IMR-90 (cell line): Measurements from ENCODE around the gene CSTB. TPM values are rescaled to one million over a fixed set of nuclear protein-coding genes. Genes with fewer than 3 reads are reported as not detected.

ENCODE experiments used
- ATAC-seq: fragments of 200-7000 bp; cut with Tn5 transposase; 2 replicates; pipeline ENCODE4 v1.9.1; 2020; ENCODE audit warnings: low read depth, mild to moderate bottlenecking, moderate library complexity
- BruUV-seq: library from RNA; stranded (reverse); fragments of 400-500 nt; replicated peaks from 2 replicates; lab custom pipeline; 2021; lab: Mats Ljungman, UMichigan
- CTCF ChIA-PET: fragments of 300-600 bp; formaldehyde crosslinking; extraction: SDS; loops from one replicate; lab custom pipeline; 2021; ENCODE audit warnings: antibody characterized with exemption; lab: Yijun Ruan, JAX
- POLR2A ChIA-PET: fragments of 300-600 bp; sonication (Branson Sonifier 250); formaldehyde crosslinking; loops from one replicate; lab custom pipeline; 2022; ENCODE audit warnings: antibody characterized with exemption; ENCODE audit not compliant: unreplicated experiment; lab: Charles Lee
- DNase-seq: peaks from one replicate; pipeline ENCODE4 v3.0.0; 2013
- H2AFZ ChIP-seq: replicated peaks from 2 replicates; pipeline ENCODE3; 2013; ENCODE audit warnings: low read length, mild to moderate bottlenecking; ENCODE audit not compliant: poor library complexity
- H2AK5ac ChIP-seq: 2 replicates; pipeline ENCODE4 v1.6.1; 2013; ENCODE audit warnings: low read depth, low read length, inconsistent platforms
- H2AK9ac ChIP-seq: replicated peaks from 2 replicates; pipeline ENCODE3; 2013; ENCODE audit warnings: mild to moderate bottlenecking, low read depth, low read length, moderate library complexity; ENCODE audit not compliant: poor library complexity
- H2BK120ac ChIP-seq: 2 replicates; pipeline ENCODE4 v1.6.1; 2013; ENCODE audit warnings: low read depth, low read length, inconsistent platforms
- H2BK15ac ChIP-seq: 3 replicates; pipeline ENCODE4 v1.6.1; 2013; ENCODE audit warnings: low read depth, low read length, inconsistent platforms
- H2BK20ac ChIP-seq: 2 replicates; pipeline ENCODE4 v1.6.1; 2013; ENCODE audit warnings: low read depth, mild to moderate bottlenecking, inconsistent platforms, low read length, moderate library complexity
- H2BK5ac ChIP-seq: 2 replicates; pipeline ENCODE4 v1.6.1; 2013; ENCODE audit warnings: mild to moderate bottlenecking, low read depth, low read length, inconsistent platforms; ENCODE audit not compliant: poor library complexity, severe bottlenecking
- H3K14ac ChIP-seq: replicated peaks from 2 replicates; pipeline ENCODE4 v1.6.1; 2013; ENCODE audit warnings: low read depth, low read length, inconsistent platforms
- H3K18ac ChIP-seq: 2 replicates; pipeline ENCODE4 v1.6.1; 2013; ENCODE audit warnings: low read depth, low read length, control low read depth
- H3K23ac ChIP-seq: 2 replicates; pipeline ENCODE4 v1.6.1; 2013; ENCODE audit warnings: low read depth, low read length, inconsistent platforms
- H3K27ac ChIP-seq: 2 replicates; pipeline ENCODE4 v1.5.1; 2013; ENCODE audit warnings: mild to moderate bottlenecking, control low read depth, low read length; ENCODE audit not compliant: insufficient read depth
- H3K27me3 ChIP-seq: 2 replicates; pipeline ENCODE4 v1.6.1; 2013; ENCODE audit warnings: low read length; ENCODE audit not compliant: control insufficient read depth, insufficient read depth
- H3K36me3 ChIP-seq: 2 replicates; pipeline ENCODE4 v1.6.1; 2013; ENCODE audit warnings: low read length, mixed read lengths; ENCODE audit not compliant: control insufficient read depth, insufficient read depth
- H3K4ac ChIP-seq: 2 replicates; pipeline ENCODE4 v1.6.1; 2013; ENCODE audit warnings: low read depth, low read length, inconsistent platforms
- H3K4me1 ChIP-seq: 2 replicates; pipeline ENCODE4 v1.6.1; 2013; ENCODE audit warnings: low read length, mixed read lengths; ENCODE audit not compliant: control insufficient read depth, insufficient read depth
- H3K4me2 ChIP-seq: 2 replicates; pipeline ENCODE4 v1.6.1; 2013; ENCODE audit warnings: low read depth, mild to moderate bottlenecking, control low read depth, low read length, moderate library complexity
- H3K4me3 ChIP-seq: 2 replicates; pipeline ENCODE4 v1.5.1; 2013; ENCODE audit warnings: low read depth, mild to moderate bottlenecking, control low read depth, low read length, moderate library complexity; ENCODE audit not compliant: insufficient read depth
- H3K56ac ChIP-seq: 2 replicates; pipeline ENCODE4 v1.6.1; 2013; ENCODE audit warnings: low read length, inconsistent platforms; ENCODE audit not compliant: insufficient read depth; ENCODE audit errors: extremely low read depth
- H3K79me1 ChIP-seq, 2 experiments: 2 replicates each; pipeline ENCODE4 v1.6.1; 2013; ENCODE audit warnings: low read length in 2 of 2, inconsistent platforms in 1 of 2, low read depth in 1 of 2
- H3K9ac ChIP-seq: 2 replicates; pipeline ENCODE4 v1.6.1; 2013; ENCODE audit warnings: low read depth, low read length, control low read depth
- H3K9me1 ChIP-seq: 2 replicates; pipeline ENCODE4 v1.6.1; 2013; ENCODE audit warnings: low read length, inconsistent platforms; ENCODE audit not compliant: insufficient read depth
- H3K9me3 ChIP-seq: 2 replicates; pipeline ENCODE4 v1.6.1; 2013; ENCODE audit warnings: low read length; ENCODE audit not compliant: control insufficient read depth, insufficient read depth
- H4K20me1 ChIP-seq: 2 replicates; pipeline ENCODE4 v1.6.1; 2013; ENCODE audit warnings: low read length, inconsistent platforms; ENCODE audit not compliant: insufficient read depth
- H4K5ac ChIP-seq: 2 replicates; pipeline ENCODE4 v1.6.1; 2013; ENCODE audit warnings: mild to moderate bottlenecking, low read depth, low read length, control low read depth
- H4K8ac ChIP-seq, 2 experiments: 2 replicates each; pipeline ENCODE4 v1.6.1; 2013; ENCODE audit warnings: low read depth in 2 of 2, low read length in 2 of 2, control low read depth in 1 of 2, inconsistent platforms in 1 of 2
- H4K91ac ChIP-seq: 2 replicates; pipeline ENCODE4 v1.6.1; 2013; ENCODE audit warnings: low read depth, low read length, inconsistent platforms; ENCODE audit not compliant: insufficient read depth
- CHD1 ChIP-seq: IDR thresholded peaks from 2 replicates; pipeline ENCODE4 v1.6.1; 2012; ENCODE audit warnings: low read depth, low read length, improper control_type of control experiment
- MAZ ChIP-seq: IDR thresholded peaks from 2 replicates; pipeline ENCODE4 v1.6.1; 2012; ENCODE audit warnings: low read depth, mild to moderate bottlenecking, low read length, improper control_type of control experiment, moderate library complexity, borderline replicate concordance
- MXI1 ChIP-seq: IDR thresholded peaks from 2 replicates; pipeline ENCODE4 v1.6.1; 2012; ENCODE audit warnings: low read depth, mild to moderate bottlenecking, low read length, moderate library complexity, borderline replicate concordance
- RAD21 ChIP-seq: IDR thresholded peaks from 2 replicates; pipeline ENCODE4 v1.6.1; 2012; ENCODE audit warnings: low read length, improper control_type of control experiment
- RCOR1 ChIP-seq: IDR thresholded peaks from 2 replicates; pipeline ENCODE4 v1.6.1; 2012; ENCODE audit warnings: mild to moderate bottlenecking, low read length, improper control_type of control experiment; ENCODE audit not compliant: insufficient replicate concordance
- RFX5 ChIP-seq: IDR thresholded peaks from 2 replicates; pipeline ENCODE4 v1.8.0; 2012; ENCODE audit warnings: low read depth, mild to moderate bottlenecking, low read length, moderate library complexity
- SMC3 ChIP-seq: fragments of 150-350 bp; IDR thresholded peaks from 2 replicates; pipeline ENCODE4 v1.6.1; 2016; ENCODE audit warnings: low read depth, mild to moderate bottlenecking, antibody characterized with exemption, low read length, moderate library complexity
- WGBS, 2 experiments: methylation state at CpG; one replicate each; pipeline versions ENCODE4 v1.1.5 to v1.1.7; 2013; ENCODE audit warnings: missing lambda C conversion rate in 2 of 2; ENCODE audit not compliant: insufficient read length in 1 of 2; ENCODE audit errors: extremely low coverage in 2 of 2; 5-methylcytosine and 5-hydroxymethylcytosine counted together
- dilution Hi-C: fragments of 300-500 bp; cut with HindIII; formaldehyde crosslinking; loops from one replicate; pipeline ENCODE4 v1.14.3; 2018; ENCODE audit warnings: low sequenced_read_pairs; ENCODE audit not compliant: unreplicated experiment
- in situ Hi-C: fragments of 300-500 bp; cut with MboI; formaldehyde crosslinking; loops from 3 replicates; pipeline ENCODE4 v1.14.3; 2019; ENCODE audit warnings: low sequenced_read_pairs, inconsistent platforms, mixed read lengths
- intact Hi-C: fragments of 100-400 bp; cut with micrococcal nuclease; formaldehyde crosslinking; loops from 2 replicates; pipeline ENCODE4 v1.10.0; 2022
- polyA plus RNA-seq, 3 experiments: library from polyadenylated mRNA; depleted of rRNA; stranded (reverse); fragments of >200 nt; gene quantifications; 2 replicates each; pipeline ENCODE4 v1.2.3, GENCODE V29; 2012; ENCODE audit warnings: low replicate concordance in 1 of 3
- total RNA-seq: library from RNA; depleted of rRNA; stranded (reverse); fragments of >200 nt; gene quantifications from 2 replicates; pipeline ENCODE4 v1.2.3, GENCODE V29; 2012
- TF ChIP-seq, protein P1 (sequence below): conservative IDR thresholded peaks from 2 replicates; pipeline ENCODE4 v1.5.1; 2012; ENCODE audit warnings: mild to moderate bottlenecking, low read depth, low read length, improper control_type of control experiment
- TF ChIP-seq, protein P2 (sequence below): fragments of 150-350 bp; IDR thresholded peaks from 2 replicates; pipeline ENCODE4 v1.6.1; 2016; ENCODE audit warnings: low read depth, mild to moderate bottlenecking, low read length, moderate library complexity, borderline replicate concordance

Gene CSTB
- total and polyA plus RNA-seq, 2 of the 4 experiments (the other 2 are of a cell fraction): 6.1 to 71.7 TPM

DNA sequence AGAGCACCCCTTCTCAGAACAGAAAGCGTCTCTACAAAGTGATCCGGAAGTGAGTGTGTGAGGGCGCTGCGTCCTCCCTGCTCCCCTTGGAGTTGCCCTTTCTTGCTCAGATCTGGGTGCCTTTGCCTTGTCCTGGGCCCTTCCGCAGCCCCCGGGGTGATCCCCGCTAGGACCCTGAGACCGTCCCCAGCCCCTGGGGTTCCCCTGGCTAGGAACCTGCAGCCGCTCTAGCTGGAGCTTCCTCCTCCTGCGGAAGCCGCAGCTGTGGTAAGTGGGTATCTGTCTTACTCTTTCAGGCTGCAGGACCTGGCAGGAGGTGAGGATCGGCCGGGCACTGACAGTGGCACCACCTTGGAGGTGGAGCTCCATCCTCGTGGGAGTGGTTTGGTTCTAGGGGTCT lies 24.5 kb upstream of the CSTB start:
- POLR2A ChIA-PET: no interaction called here
- no peak for DNase-seq
- Histone ChIP-seq H3K9me1 (no peaks in the 10 kb centered on the region), H2AK5ac (no peak overlapping the region), H4K5ac (no peak overlapping the region), H2BK20ac (no peak overlapping the region), H2BK120ac (no peak overlapping the region), H3K23ac (no peak overlapping the region), H3K27ac (no peak overlapping the region), H2BK5ac (no peak overlapping the region), H3K4me1 (no peaks in the 10 kb centered on the region), H3K36me3 (peaks cover 75% of the 10 kb centered on the region), H2AK9ac (peak overlapping the region; percentile 65), H3K14ac (no peak overlapping the region), H4K91ac (no peak overlapping the region), H3K4me2 (no peak overlapping the region), H3K9ac (no peak overlapping the region), H2BK15ac (no peak overlapping the region), H3K27me3 (no peaks in the 10 kb centered on the region), H2AFZ (no peak overlapping the region), H3K4ac (no peak overlapping the region), H4K8ac (no peak overlapping the region), H3K56ac (no peak overlapping the region), H3K79me1 (peaks cover 4 to 6% of the 10 kb centered on the region in 2 experiments; a peak in 2 of 4 replicates), H3K18ac (no peak overlapping the region), H3K9me3 (no peaks in the 10 kb centered on the region), H3K4me3 (no peak overlapping the region), H4K20me1 (peaks cover 5% of the 10 kb centered on the region)
- in situ Hi-C loops (no loop called here), dilution Hi-C loops (no loop called here), intact Hi-C loops (no loop called here)
- no TSS peak for BruUV-seq
- WGBS, 2 experiments: 93% methylated on average over 6 of the region's 14 CpGs; no CpG with 5 or more reads in 1 of the 2 experiments
- ATAC-seq: no peak
- CTCF ChIA-PET: no interaction called here
- no peak for TF ChIP-seq MXI1
- TF ChIP-seq RAD21: no peak
- TF ChIP-seq CHD1: no peak
- TF ChIP-seq RCOR1: no peak
- no peak for TF ChIP-seq SMC3
- TF ChIP-seq, protein P1, sequence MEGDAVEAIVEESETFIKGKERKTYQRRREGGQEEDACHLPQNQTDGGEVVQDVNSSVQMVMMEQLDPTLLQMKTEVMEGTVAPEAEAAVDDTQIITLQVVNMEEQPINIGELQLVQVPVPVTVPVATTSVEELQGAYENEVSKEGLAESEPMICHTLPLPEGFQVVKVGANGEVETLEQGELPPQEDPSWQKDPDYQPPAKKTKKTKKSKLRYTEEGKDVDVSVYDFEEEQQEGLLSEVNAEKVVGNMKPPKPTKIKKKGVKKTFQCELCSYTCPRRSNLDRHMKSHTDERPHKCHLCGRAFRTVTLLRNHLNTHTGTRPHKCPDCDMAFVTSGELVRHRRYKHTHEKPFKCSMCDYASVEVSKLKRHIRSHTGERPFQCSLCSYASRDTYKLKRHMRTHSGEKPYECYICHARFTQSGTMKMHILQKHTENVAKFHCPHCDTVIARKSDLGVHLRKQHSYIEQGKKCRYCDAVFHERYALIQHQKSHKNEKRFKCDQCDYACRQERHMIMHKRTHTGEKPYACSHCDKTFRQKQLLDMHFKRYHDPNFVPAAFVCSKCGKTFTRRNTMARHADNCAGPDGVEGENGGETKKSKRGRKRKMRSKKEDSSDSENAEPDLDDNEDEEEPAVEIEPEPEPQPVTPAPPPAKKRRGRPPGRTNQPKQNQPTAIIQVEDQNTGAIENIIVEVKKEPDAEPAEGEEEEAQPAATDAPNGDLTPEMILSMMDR: no peak
- TF ChIP-seq RFX5: no peak
- TF ChIP-seq MAZ: no peak
- TF ChIP-seq, protein P2, sequence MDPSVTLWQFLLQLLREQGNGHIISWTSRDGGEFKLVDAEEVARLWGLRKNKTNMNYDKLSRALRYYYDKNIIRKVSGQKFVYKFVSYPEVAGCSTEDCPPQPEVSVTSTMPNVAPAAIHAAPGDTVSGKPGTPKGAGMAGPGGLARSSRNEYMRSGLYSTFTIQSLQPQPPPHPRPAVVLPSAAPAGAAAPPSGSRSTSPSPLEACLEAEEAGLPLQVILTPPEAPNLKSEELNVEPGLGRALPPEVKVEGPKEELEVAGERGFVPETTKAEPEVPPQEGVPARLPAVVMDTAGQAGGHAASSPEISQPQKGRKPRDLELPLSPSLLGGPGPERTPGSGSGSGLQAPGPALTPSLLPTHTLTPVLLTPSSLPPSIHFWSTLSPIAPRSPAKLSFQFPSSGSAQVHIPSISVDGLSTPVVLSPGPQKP: no peak
